ACHN (cell line): ENCODE data around the gene NARF.
"Not testable (repeated sequence)": the region's sequence is repeated elsewhere in the genome, so short reads cannot be mapped to it uniquely, and the experiment has no call there.

Experiments used
- DNase-seq: peaks from one replicate; pipeline ENCODE4 v3.0.0-alpha.2; 2015
- in situ Hi-C: cut with HindIII; loops from 2 replicates; pipeline ENCODE4 v1.10.0; 2017; ENCODE audit warnings: low sequenced_read_pairs, low pct_ligation_motif_present, low pct_unique_long_range_greater_than_20kb

The NARF gene

DNA sequence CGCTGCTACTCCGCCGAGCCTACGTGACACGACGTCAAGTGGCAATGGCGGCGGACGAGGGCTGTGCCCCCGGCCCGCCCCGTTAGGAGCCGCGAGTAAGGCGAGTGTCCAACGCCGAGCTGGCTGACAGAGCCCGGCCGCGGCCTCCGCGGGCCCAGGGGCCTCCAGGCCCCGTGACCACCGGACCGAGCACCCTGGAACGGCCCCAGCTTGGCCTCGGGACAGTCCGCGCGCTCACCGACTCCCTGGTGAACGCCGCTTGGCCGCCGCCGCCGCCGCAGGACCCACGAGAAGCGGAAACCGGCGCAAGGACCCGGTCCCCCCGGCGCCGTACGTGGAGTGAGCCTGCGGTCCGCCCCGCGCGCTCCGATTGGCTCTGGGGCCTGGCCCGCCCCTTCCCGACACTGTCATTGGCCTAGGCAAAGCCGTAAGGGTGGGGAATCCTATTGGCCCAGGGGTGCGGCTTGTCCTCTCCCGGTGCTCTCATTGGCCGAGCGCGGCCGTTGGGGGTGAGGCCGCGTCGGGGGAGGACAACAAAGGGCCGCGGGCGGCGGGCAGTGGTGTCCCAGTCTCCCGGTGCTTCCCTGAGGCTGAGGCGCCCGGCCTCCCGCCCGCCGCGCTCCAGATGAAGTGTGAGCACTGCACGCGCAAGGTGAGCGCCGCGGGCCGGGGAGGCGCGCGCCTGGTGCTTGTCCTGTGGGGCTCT is at the start of gene NARF:
Gene NARF (plus strand): TSS at position 563 of the 706 bp plus-strand sequence. CDS start 63 bp downstream, at position 626.
- DNase-seq: peak; percentile 99
- in situ Hi-C loops: no loop called here

GRCh38 chr17:82408938-82409318 is 49.6 kb upstream of the NARF start:
- in situ Hi-C loops: no loop called here
- no peak for DNase-seq

DNA sequence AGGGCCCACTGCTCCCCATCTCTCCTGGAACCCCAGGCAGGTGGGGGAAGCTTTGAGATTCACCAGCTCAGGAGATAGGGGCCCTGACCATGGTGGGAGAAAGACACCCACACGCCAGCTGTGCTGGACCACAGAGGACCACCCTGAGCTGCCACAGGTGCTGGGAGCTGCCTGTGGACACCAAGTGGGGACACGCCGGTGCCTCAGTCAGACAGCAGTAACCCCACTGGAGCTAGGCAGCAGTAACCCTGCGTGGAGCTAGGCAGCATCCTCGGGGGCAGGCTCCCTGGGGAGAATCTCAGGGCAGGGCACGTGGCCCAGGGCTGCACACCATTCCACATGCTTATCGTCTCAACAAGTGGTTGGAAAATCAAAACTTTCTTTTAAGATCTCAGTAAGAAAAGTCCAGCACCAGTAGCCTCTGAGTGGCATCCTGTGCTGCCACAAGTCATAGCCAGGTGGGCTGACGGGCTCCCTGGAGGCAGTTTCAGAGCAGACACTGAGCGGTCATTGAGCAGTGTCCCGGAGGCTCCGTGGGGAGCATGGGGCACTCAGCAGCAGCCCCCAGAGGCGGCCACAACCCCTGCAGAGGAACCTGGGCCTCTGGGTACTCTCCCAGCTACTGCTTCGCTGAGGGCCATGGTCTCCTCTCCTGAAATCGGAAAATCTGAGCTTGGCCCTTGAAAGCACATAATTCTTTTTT is 48.4 kb upstream of the NARF start:
- in situ Hi-C loops: no loop called here
- DNase-seq: no peak

DNA sequence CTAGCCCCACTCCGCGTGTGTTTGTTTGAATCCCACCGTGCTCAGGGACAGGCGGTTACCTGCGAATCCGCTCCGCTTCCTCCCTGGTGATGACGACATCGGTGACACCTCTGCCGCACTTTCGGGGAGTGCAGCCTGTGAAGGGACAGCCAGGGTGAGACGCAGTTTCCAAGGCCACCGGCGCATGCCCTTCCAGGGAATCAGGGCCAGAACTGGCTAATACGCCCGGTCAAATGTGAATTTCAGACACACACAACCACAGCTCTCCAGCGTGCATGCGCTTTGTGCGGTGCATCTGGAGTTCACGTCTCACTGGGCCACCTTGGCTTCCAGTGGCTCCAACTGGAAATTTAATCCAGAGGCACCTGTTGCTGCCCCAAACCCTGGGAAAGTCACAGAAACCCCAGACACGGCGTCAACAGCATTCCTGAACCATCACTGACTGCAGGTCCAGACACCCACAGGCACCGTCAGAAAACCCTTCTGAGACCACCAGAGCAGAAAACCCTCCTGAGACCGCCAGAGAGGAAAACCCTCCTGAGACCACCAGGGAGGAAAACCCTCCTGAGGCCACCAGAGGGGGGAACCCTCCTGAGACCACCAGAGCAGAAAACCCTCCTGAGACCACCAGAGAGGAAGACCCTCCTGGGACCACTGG is 47.0 kb upstream of the NARF start:
- in situ Hi-C loops: no loop called here
- no peak for DNase-seq

DNA sequence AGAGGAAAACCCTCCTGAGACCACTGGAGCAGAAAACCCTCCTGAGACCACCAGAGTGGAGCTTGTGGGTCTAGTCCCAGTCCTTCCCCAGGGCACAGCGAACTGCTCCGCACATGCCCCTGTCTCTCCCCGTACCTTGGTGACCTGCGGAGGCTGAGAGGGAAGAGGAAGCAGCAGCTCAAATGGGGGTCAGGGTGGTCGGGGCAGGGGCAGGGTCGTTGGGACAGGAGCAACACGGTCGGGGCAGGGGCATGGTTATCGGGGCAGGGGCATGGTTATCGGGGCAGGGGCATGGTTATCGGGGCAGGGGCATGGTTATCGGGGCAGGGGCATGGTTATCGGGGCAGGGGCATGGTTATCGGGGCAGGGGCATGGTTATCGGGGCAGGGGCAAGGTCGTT is 46.5 kb upstream of the NARF start:
- DNase-seq, in situ Hi-C loops: not testable (repeated sequence)

- DNase-seq: no peak
- in situ Hi-C loops: no loop called here
Measured at GRCh38 chr17:82412535-82413520, 45.7 kb upstream of the NARF start.

- peak; percentile 80 for DNase-seq
- in situ Hi-C loops: loop anchor here (5.0 kb wide), 1 partner anchor 77 kb away; no protein-coding TSS in a partner anchor
Measured at GRCh38 chr17:82414548-82415281, 43.8 kb upstream of the NARF start.

DNA sequence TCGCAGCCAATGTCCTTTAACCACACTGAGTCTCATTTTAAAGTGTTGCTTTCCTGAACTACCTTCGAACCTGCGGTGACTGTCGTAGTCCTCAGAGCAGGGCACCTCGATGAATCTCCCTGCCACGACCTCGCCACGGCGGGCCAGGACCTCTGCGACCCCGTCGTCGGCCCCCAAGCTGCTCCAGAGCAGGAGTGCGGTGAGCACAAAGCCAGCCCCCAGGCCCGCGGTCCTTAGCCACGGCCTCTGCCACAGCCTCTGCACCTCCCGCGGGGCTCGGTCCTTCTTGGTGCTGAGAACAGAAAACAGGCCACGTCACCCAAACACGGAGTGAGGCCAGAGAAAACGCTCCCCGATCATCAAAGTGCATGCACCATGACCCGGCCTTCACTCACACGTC is 43.2 kb upstream of the NARF start:
- no peak for DNase-seq
- in situ Hi-C loops: loop anchor here (5.0 kb wide), 1 partner anchor 78 kb away; no protein-coding TSS in a partner anchor

DNA sequence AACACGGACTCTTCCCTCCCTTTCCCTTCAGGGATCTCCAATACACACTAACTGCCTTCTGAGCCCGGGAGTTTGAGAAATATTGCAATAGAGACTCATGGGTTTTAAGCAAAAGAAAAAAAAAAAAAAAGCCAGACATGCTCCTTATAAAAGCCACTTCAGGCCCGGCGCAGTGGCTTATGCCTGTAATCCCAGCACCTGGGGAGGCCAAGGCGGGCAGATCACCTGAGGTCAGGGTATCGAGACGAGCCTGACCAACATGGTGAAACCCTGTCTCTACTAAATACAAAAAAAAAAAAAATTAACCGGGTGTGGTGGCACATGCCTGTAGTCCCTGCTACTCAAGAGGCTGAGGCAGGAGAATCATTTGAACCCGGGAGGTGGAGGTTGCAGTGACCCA is 42.8 kb upstream of the NARF start:
- DNase-seq: no peak
- in situ Hi-C loops: loop anchor here (5.0 kb wide), 1 partner anchor 78 kb away; no protein-coding TSS in a partner anchor

- DNase-seq: no peak
- in situ Hi-C loops: loop anchor here (5.0 kb wide), 1 partner anchor 79 kb away; no protein-coding TSS in a partner anchor
Measured at GRCh38 chr17:82416264-82416663, 42.3 kb upstream of the NARF start.

GRCh38 chr17:82416771-82417170 is 41.8 kb upstream of the NARF start:
- in situ Hi-C loops: loop anchor here (5.0 kb wide), 1 partner anchor 79 kb away; no protein-coding TSS in a partner anchor
- DNase-seq: no peak

DNA sequence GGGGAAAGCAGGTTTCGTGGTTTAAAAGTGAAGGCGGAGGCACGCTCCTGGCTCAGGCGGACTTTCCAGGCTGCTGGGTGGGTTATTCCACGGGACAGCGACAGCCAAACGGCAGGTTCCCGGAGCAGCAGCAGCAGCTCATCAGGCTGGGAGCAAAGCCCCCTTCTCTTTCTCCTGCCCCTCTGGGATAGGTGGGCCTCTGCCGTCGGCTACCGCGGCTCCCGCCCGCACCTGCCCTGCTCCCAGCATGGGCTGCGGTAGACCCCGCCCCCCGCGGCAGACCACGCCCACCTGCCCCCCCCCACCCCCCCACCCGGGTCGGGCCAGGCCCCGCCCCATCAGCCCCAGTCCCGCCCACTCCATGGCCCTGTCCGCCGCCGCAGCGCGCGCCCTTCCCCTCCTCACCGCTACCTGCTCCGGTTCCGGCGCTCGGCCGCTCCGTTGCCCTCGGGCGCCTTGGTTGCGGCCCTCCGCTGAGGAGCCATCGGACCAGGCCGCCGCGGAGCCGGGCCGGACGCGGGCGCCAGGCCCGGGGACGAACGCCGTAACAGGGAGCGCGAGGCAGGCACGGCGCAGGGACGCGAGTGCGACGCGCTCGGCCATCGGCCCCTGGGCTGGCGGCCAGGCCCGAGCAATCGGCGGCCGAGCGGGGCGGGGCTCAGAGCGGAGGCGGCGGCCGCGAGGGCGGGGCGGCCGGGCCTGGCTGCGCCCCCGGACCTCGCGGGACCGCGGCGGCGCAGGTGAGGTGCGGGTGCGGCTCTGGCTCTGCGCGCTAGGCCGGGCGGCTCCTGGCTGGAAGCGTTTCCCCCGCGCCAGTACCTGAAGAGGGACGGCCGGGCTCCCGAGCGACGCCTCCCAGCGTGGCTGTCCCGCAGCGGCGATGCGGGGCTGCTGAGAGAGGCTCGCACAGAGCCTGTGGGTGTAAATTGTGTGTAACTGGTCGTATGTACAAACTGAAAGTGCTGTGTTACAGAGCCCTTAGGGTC is 40.2 kb upstream of the NARF start, which contains the start of the genes HEXD and OGFOD3:
Gene HEXD (plus strand): TSS at position 347 of the 986 bp plus-strand sequence. CDS start 1,453 bp downstream, outside the sequence.
Gene OGFOD3 (minus strand): TSS at position 586 of the 986 bp plus-strand sequence. CDS start 101 bp downstream, at position 485.
- in situ Hi-C loops: loop anchor here (5.0 kb wide), 1 partner anchor 81 kb away; no protein-coding TSS in a partner anchor
- peak; percentile 89 for DNase-seq

GRCh38 chr17:82419540-82419939 is 39.0 kb upstream of the NARF start:
- in situ Hi-C loops: loop anchor here (5.0 kb wide), 1 partner anchor 82 kb away; no protein-coding TSS in a partner anchor
- peak; percentile 48 for DNase-seq

DNA sequence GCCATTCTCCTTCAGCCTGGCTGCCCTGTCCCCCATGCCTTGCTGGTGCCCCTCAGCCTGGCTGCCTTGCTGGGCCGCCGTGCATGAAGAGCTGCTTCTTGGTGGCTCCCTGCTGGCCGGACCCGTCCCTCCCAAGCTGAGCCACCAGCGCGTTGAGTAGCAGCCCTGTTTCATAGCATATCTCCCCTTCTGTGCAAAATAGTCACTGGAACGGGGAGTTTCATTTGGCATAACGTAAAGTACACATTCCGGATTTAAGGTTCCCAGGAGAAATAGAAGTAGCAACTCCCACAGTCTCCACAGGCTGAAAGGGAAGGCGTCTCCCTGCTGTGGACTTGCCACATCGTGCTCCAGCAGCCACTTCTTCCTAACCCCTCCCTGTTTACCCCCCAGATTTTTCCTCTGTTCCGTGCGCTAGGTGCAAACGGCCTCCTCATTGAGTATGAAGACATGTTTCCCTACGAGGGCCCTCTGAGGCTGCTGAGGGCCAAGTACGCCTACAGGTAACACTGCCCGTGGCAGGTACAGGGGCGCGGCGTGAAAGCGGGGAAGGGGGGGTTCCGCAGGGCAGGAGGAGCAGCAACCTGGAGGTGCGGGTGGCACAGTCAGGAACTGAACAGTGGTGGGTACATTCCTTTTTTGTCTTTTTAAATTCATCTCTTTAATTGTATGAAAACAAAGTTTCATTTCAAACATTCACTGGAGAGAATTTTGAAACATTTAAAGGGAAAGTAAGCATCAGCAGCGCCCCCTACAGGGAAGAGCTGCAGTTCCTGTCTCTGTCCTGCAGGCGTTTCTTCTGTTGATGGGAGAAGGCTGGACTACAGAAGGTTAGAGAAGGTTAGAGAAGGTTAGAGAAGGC is 34.3 kb upstream of the NARF start:
- in situ Hi-C loops: no loop called here
- peak; percentile 47 for DNase-seq

DNA sequence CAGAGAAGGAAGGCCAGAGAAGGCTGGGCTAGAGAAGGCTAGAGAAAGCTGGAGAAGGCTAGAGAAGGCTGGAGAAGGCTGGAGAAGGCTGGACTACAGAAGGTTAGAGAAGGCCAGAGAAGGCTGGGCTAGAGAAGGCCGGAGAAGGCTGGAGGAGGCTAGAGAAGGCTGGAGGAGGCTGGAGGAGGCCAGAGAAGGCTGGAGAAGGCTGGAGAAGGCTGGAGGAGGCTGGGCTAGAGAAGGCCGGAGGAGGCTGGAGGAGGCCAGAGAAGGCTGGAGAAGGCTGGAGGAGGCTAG is 33.7 kb upstream of the NARF start:
- no peak for DNase-seq
- in situ Hi-C loops: no loop called here
